OCI-LY7 (cell line): ENCODE results near the gene MPZ. TPM values are rescaled to one million over a fixed set of nuclear protein-coding genes. Genes with fewer than 3 reads are reported as not detected.

ENCODE experiments used
- total RNA-seq, 2 experiments: library from RNA; depleted of rRNA in 1 of 2; stranded (reverse); fragments of >200 nt in 1 of 2; shearing (Covaris generic) in 1 of 2; gene quantifications; 2 replicates each; pipeline ENCODE4 v1.2.3, GENCODE V29; 2014 to 2022

The MPZ gene
- total RNA-seq, 2 experiments from 2014 or later: 4.5 to 9.0 TPM

Other genes with a start within 250 kb of the MPZ start
- 56.2 and 62.9 TPM in 2 replicates for gene ARHGAP30, start 240.1 kb downstream of the MPZ start, total RNA-seq (2014; rRNA removed; shearing (Covaris generic))
- gene ARHGAP30, start 240.1 kb downstream of the MPZ start, total RNA-seq (2022): 86.7 and 101 TPM in 2 replicates
- gene NECTIN4, start 220.4 kb downstream of the MPZ start, total RNA-seq (2014; rRNA removed; shearing (Covaris generic)): not detected in 2 replicates
- gene NECTIN4, start 220.4 kb downstream of the MPZ start, total RNA-seq (2022): not detected in 2 replicates
- gene KLHDC9, start 211.6 kb downstream of the MPZ start, total RNA-seq (2014; rRNA removed; shearing (Covaris generic)): 0.95 and 2.7 TPM in 2 replicates
- 1.3 and 3.0 TPM in 2 replicates for gene KLHDC9, start 211.6 kb downstream of the MPZ start, total RNA-seq (2022)
- 52.7 and 55.6 TPM in 2 replicates for gene PFDN2, start 191.9 kb downstream of the MPZ start, total RNA-seq (2014; rRNA removed; shearing (Covaris generic))
- gene PFDN2, start 191.9 kb downstream of the MPZ start, total RNA-seq (2022): 79.5 and 95.3 TPM in 2 replicates
- 30.2 and 42.7 TPM in 2 replicates for gene NIT1, start 191.9 kb downstream of the MPZ start, total RNA-seq (2014; rRNA removed; shearing (Covaris generic))
- 46.5 and 53.1 TPM in 2 replicates for gene NIT1, start 191.9 kb downstream of the MPZ start, total RNA-seq (2022)
- 21.1 and 28.5 TPM in 2 replicates for gene DEDD, start 177.3 kb downstream of the MPZ start, total RNA-seq (2014; rRNA removed; shearing (Covaris generic))
- gene DEDD, start 177.3 kb downstream of the MPZ start, total RNA-seq (2022): 36.9 and 41.9 TPM in 2 replicates
- gene UFC1, start 156.0 kb downstream of the MPZ start, total RNA-seq (2014; rRNA removed; shearing (Covaris generic)): 61.2 and 87.7 TPM in 2 replicates
- gene UFC1, start 156.0 kb downstream of the MPZ start, total RNA-seq (2022): 79.4 and 80.9 TPM in 2 replicates
- gene USP21, start 150.5 kb downstream of the MPZ start, total RNA-seq (2014; rRNA removed; shearing (Covaris generic)): 18.4 and 19.6 TPM in 2 replicates
- 29.5 and 34.0 TPM in 2 replicates for gene USP21, start 150.5 kb downstream of the MPZ start, total RNA-seq (2022)
- 40.1 and 42.0 TPM in 2 replicates for gene PPOX, start 143.5 kb downstream of the MPZ start, total RNA-seq (2014; rRNA removed; shearing (Covaris generic))
- 45.5 and 53.2 TPM in 2 replicates for gene PPOX, start 143.5 kb downstream of the MPZ start, total RNA-seq (2022)
- gene B4GALT3, start 132.5 kb downstream of the MPZ start, total RNA-seq (2014; rRNA removed; shearing (Covaris generic)): 36.2 and 39.1 TPM in 2 replicates
- gene B4GALT3, start 132.5 kb downstream of the MPZ start, total RNA-seq (2022): 41.7 and 49.8 TPM in 2 replicates
- gene ADAMTS4, start 110.9 kb downstream of the MPZ start, total RNA-seq (2014; rRNA removed; shearing (Covaris generic)): 0.03 TPM in 2 replicates
- gene ADAMTS4, start 110.9 kb downstream of the MPZ start, total RNA-seq (2022): 0.07 and 0.15 TPM in 2 replicates
- gene NDUFS2, start 107.6 kb downstream of the MPZ start, total RNA-seq (2014; rRNA removed; shearing (Covaris generic)): 62.9 and 76.4 TPM in 2 replicates
- 72.1 and 73.4 TPM in 2 replicates for gene NDUFS2, start 107.6 kb downstream of the MPZ start, total RNA-seq (2022)
- gene FCER1G, start 94.7 kb downstream of the MPZ start, total RNA-seq (2014; rRNA removed; shearing (Covaris generic)): 3.2 TPM in 1 of 2 replicates, not detected in the other
- 0.88 and 1.2 TPM in 2 replicates for gene FCER1G, start 94.7 kb downstream of the MPZ start, total RNA-seq (2022)
- not detected in 2 replicates for gene APOA2, start 86.3 kb downstream of the MPZ start, total RNA-seq (2014; rRNA removed; shearing (Covaris generic))
- gene APOA2, start 86.3 kb downstream of the MPZ start, total RNA-seq (2022): not detected in 2 replicates
- 8.3 and 11.0 TPM in 2 replicates for gene TOMM40L, start 83.9 kb downstream of the MPZ start, total RNA-seq (2014; rRNA removed; shearing (Covaris generic))
- gene TOMM40L, start 83.9 kb downstream of the MPZ start, total RNA-seq (2022): 16.0 and 20.1 TPM in 2 replicates
- not detected in 2 replicates for gene NR1I3, start 71.8 kb downstream of the MPZ start, total RNA-seq (2014; rRNA removed; shearing (Covaris generic))
- not detected in 2 replicates for gene NR1I3, start 71.8 kb downstream of the MPZ start, total RNA-seq (2022)
- gene PCP4L1, start 51.2 kb downstream of the MPZ start, total RNA-seq (2014; rRNA removed; shearing (Covaris generic)): not detected in 2 replicates
- gene PCP4L1, start 51.2 kb downstream of the MPZ start, total RNA-seq (2022): not detected in 2 replicates
- 17.9 and 20.6 TPM in 2 replicates for gene SDHC, start 4.4 kb upstream of the MPZ start, total RNA-seq (2014; rRNA removed; shearing (Covaris generic))
- gene SDHC, start 4.4 kb upstream of the MPZ start, total RNA-seq (2022): 149 and 175 TPM in 2 replicates
- gene CFAP126, start 57.9 kb upstream of the MPZ start, total RNA-seq (2014; rRNA removed; shearing (Covaris generic)): not detected in 2 replicates
- not detected in 2 replicates for gene CFAP126, start 57.9 kb upstream of the MPZ start, total RNA-seq (2022)
- 1.1 and 1.4 TPM in 2 replicates for gene FCGR2A, start 195.5 kb upstream of the MPZ start, total RNA-seq (2014; rRNA removed; shearing (Covaris generic))
- gene FCGR2A, start 195.5 kb upstream of the MPZ start, total RNA-seq (2022): 0.42 and 0.53 TPM in 2 replicates
- gene HSPA6, start 214.6 kb upstream of the MPZ start, total RNA-seq (2014; rRNA removed; shearing (Covaris generic)): not detected in 2 replicates
- gene HSPA6, start 214.6 kb upstream of the MPZ start, total RNA-seq (2022): 0.13 TPM in 1 of 2 replicates, not detected in the other
- not detected in 2 replicates for gene FCGR3A, start 239.8 kb upstream of the MPZ start, total RNA-seq (2014; rRNA removed; shearing (Covaris generic))
- not detected in 2 replicates for gene FCGR3A, start 239.8 kb upstream of the MPZ start, total RNA-seq (2022)